SH-SY5Y (cell line): Measurements from ENCODE around the gene LAMC3.

Source experiments
- GATA2 ChIP-seq: IDR thresholded peaks from 2 replicates; pipeline ENCODE4 v1.6.1; 2011; ENCODE audit warnings: mild to moderate bottlenecking, low read depth, low read length
- GATA3 ChIP-seq: IDR thresholded peaks from 2 replicates; pipeline ENCODE4 v1.6.1; 2011; ENCODE audit warnings: low read depth, mild to moderate bottlenecking, low read length, moderate library complexity

DNA sequence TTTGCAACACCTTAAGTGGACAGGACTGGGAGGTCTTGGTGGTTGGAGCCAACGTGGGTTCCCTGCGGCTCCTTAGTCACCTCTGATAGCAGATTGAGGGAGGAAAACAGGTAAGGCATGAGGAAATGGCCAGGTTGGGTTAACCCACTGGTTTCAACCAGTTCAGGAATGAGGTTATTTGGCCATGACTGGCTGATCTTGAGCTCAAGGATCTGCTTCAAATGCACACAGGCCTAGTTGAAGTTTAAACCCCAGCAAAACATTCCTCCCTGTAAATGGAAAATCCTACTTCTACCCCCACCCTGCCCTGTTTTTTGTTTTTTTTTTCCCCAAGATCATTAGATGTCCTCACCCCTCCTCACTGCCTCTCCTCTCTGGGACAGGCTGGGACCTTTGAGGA, 113.2 kb downstream of the LAMC3 start:
- TF ChIP-seq GATA2 (no peak), GATA3 (no peak)
